Measurements from ENCODE around the gene INPP5A.

- TF ChIP-seq POLR2A (IDR thresholded peaks at IDR 0.05; ENCODE audit: low read length): no peak
- no peak for TF ChIP-seq GATA1 (IDR thresholded peaks at IDR 0.05; ENCODE audit: low read depth, low read length)
Observed at GRCh38 chr10:132588301-132589013, 50.9 kb downstream of the INPP5A start.

Data from erythroblast (primary cell).